HuH-7.5 (cell line): ENCODE measurements around the gene ELFN2.

Source experiments
- DNase-seq: peaks from one replicate; pipeline ENCODE4 v3.0.0; 2011; ENCODE audit warnings: low spot score

ELFN2 gene

DNA sequence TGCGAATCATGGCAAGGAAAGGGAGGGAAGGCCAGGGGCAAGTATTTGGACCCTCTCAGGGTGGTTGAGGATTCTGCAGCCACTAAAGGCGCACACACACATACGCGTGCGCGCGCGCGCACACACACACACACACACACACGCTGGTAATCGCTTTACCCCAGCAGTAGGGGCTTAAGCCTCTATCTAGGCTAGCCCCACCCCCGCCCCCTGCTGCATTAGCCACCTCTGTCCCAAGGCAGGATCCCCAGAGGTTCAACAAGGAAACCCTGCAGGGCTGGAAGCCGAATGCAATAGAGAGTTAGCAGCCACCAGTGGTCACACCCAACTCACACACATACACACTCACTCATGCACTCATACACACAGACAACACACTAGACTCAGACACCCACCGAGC lies 28.6 kb upstream of the ELFN2 start:
- no peak for DNase-seq

- DNase-seq: peak; percentile 58
Measured at GRCh38 chr22:37454857-37455686, 27.8 kb upstream of the ELFN2 start.

GRCh38 chr22:37453696-37454095 lies 26.4 kb upstream of the ELFN2 start:
- DNase-seq: no peak

DNA sequence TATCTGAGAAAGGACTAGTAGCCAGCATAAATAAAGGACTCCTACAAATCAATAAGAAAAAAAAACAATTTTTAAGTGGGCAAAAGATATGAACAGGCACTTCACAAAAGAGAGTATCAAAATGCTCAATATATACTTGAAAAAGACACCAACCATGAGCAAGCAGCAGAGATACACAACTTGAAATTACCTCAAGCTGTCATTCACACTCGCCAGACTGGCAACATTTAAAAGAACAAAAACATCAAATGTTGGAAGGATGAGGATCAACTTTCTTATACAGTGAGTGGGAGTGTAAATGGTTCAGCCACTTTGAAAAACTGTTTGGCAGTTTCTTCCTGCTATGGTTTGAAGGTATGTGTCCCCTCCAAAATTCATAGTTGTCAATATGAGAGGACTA lies 23.9 kb upstream of the ELFN2 start:
- no peak for DNase-seq

DNA sequence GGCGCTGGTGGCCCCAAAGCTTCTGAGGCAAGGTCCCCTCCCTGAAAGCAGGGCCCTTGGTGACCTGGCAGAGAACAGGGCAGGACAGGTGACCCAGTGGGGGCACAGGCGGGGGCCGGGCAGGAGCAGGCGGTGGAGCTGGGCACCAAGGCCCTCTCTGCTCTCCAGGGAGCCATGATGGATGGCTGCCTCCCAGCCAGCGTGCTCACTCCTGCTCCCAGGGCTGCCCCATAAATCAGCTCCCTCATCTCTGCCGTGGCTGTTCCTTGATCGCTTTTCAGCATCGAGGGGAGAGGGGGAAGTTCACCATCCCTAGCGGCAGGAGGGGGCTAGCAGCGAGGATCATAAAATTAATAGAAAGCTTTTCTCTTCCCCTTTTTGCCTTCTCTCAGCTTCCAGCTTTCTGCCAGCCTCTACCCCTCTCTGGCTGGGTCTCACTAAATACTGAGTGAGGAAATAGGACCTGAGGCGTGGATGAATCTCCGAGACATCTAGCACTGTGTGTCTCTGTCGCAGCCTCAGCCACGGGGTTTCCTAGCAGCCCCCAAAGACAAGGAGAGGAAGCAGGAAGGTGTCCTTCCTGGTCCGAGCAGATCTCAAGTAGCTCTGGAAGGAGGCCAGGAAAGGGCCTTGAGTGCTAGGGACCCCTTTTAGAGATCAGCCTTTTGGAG lies 22.2 kb upstream of the ELFN2 start:
- no peak for DNase-seq

DNA sequence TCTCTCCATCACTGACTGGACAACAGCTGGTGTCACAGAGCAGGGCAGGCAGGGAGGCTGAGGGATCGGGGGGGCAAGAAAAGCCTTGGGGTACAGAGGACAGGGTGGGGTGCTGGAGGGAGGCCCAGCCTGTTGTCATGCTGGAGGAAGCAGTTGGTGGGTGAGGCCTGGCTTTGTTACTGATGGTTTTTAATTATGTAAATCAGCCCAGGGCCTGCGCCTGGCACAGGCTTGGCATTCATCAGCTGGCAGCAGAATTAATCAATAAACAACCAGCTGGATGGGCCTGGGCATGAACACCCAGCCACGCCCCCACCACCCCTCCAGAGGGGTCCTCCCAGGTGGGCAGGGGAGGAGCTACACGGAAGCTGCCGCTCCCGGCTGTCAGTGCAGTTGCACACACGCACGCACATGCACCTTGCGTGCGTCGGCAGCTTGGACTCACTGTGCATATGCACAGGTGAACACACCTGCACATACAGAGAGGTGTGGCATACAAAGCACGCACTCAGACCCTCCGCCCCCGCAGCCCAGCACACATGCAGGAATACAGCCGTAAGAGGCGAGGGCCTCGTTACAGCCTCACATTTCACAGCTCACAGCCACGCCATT lies 21.3 kb upstream of the ELFN2 start:
- no peak for DNase-seq

DNA sequence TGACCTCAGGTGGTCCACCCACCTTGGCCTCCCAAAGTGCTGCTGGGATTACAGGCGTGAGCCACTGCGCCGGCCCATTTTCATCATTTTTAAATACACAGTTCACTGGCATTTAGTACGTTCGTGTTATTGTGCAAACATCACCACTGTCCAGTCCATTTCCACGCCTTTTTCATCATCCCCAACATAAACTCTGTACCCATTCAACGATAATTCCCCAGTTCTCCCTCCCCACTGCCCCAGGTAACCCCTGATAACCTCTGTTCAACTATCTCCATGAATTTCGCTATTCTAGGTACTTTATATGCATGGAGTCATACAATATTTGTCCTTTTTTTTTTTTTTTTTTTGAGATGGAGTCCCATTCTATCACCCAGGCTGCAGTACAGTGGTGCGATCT lies 18.2 kb upstream of the ELFN2 start:
- no peak for DNase-seq

DNA sequence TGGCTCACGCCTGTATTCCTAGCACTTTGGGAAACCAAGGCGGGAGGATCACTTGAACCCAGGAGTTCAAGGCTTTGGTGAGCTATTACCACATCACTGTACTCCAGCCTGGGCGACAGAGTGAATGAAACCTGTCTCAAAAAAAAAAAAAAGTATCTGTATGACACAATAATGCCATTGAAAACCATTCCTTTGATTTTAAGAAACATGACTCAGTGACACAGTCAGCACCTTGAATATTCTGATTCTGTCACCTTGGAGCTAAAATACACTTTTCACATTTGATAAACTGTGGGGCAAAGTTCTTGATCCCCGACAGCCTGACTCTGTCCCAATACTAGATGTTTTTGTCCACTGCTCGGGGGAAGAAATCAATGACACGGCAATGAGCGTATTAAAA lies 16.7 kb upstream of the ELFN2 start:
- DNase-seq: no peak

DNA sequence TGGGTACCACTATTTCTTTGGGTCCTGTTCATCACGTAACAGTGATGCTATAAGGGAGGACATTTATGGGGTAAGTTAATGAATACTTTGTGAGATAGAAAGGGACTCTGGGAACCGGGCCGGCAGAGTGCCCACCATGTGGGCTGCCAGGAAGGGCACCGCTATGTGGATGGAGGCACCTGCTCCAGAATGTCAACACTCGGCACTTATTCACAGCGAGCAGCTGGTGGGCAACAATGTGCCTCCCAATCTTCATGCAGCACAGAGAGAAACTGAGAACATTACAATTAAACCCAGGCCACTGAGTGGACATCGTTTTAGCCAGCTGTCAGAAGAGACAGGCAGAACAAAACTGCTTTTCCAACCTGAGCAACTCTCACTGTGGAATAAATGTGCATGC lies 15.8 kb upstream of the ELFN2 start:
- no peak for DNase-seq

- DNase-seq: no peak
Measured at GRCh38 chr22:37442537-37442936, 15.3 kb upstream of the ELFN2 start.

GRCh38 chr22:37442135-37442534 lies 14.9 kb upstream of the ELFN2 start:
- no peak for DNase-seq

GRCh38 chr22:37440875-37441274 lies 13.6 kb upstream of the ELFN2 start:
- no peak for DNase-seq

- DNase-seq: no peak
Measured at GRCh38 chr22:37439347-37439746, 12.1 kb upstream of the ELFN2 start.

- no peak for DNase-seq
Measured at GRCh38 chr22:37435970-37436603, 8.8 kb upstream of the ELFN2 start.

DNA sequence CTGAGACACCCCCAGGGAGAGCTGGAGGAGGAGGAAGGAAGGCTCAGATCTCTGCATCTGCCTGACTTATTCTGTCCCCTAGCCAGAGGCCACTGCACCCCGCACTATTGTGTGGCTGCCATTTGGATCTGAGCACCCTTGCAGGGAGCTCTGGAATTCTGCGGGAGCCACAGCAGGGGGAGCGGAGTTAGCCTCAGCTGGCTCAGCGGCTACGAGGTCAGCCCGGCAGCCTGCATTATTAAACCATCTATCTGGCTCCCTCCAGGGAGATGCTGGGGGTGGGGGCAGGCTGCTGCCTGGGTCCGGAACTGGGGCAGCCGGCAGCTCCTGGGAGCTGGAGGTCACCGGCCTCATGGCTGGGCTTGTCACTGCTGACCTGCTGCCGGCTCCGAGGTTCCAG lies 6.5 kb upstream of the ELFN2 start:
- no peak for DNase-seq

- DNase-seq: no peak
Measured at GRCh38 chr22:37432708-37433054, 5.4 kb upstream of the ELFN2 start.

GRCh38 chr22:37431801-37432707 lies 4.8 kb upstream of the ELFN2 start:
- DNase-seq: no peak

GRCh38 chr22:37431366-37431765 lies 4.1 kb upstream of the ELFN2 start:
- DNase-seq: no peak

DNA sequence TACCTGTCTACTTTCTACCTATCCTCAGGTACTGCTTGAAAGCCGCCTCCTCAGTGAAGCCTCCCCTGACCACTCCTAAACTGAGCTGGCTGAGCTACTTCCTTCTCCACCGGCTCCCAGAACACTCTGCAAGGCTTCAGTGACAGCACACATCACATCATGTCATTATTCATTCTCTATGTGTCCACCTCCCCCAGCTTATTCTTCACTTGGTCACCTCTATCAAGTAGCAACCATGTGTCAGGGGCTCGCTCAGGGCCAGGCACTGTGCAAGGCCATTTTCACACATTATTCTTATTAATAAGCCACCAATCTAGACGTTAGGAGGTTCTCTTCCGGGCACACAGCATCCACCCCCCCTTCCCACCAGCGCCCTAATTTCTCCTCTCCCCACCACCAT lies 3.7 kb upstream of the ELFN2 start:
- DNase-seq: no peak

DNA sequence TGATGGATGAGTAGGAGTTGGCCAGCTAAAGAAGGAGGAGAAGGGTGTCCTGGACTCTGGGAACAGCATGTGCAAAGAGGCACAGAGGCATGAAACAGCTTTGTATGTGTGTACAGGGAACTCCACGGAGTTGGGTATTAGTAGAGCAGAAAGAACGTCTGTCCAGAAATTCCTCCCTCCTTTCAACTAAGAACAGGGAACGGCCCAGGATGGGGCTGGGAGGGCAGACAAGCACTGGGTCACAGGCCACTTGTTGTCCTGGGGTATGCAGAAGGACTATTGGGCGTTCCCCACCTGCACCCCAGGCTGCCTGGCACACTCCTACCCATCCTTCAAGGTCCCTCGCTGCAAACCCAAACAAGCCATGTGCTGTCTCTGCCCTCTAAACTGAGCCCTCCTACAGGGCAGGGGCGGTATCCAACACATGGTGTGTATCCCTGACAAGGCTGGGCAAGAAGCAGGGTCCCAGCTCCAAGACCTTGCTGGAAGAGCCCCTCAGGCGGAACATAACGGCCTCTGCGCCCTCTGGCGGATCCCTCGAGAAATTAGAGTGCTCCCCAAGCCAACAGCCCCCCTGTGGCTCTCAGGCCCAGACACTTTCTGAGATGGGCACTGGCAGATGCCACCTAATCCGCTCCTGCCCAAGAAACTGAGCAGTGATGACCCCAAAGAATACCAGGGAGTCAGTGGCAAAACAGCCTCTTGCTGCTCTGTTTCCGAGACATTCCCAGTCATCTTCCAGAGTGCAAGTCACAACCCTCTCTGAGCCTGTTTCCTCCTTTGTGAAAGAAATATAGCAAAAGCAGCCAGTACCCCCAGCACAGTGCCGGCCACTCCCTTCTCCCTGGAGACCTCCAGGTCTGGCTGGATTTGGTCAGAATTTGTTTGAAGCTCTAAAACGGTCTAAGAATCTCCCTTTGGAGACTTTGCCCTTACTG lies 1.6 kb upstream of the ELFN2 start:
- DNase-seq: peak; percentile 78
